IPS DF 6.9 (cell line): ENCODE results near the gene ADGRD1.
"Not testable (repeated sequence)": the region's sequence is repeated elsewhere in the genome, so short reads cannot be mapped to it uniquely, and the experiment has no call there.

ENCODE experiments used
- DNase-seq: peaks from one replicate; pipeline ENCODE4 v3.0.0-alpha.2; 2013; ENCODE audit warnings: low read depth, low spot score
- H3K27ac ChIP-seq: one replicate; pipeline ENCODE4 v1.5.1; 2013; ENCODE audit warnings: low read length, control low read depth
- H3K27me3 ChIP-seq: 2 replicates; pipeline ENCODE4 v1.6.1; 2013; ENCODE audit warnings: mild to moderate bottlenecking, low read length; ENCODE audit not compliant: control insufficient read depth, insufficient read depth
- H3K36me3 ChIP-seq: 2 replicates; pipeline ENCODE4 v1.6.1; 2013; ENCODE audit warnings: low read length; ENCODE audit not compliant: control insufficient read depth, insufficient read depth
- H3K4me1 ChIP-seq: 2 replicates; pipeline ENCODE4 v1.6.1; 2013; ENCODE audit warnings: low read length; ENCODE audit not compliant: control insufficient read depth, insufficient read depth
- H3K4me3 ChIP-seq: 2 replicates; pipeline ENCODE4 v1.5.1; 2013; ENCODE audit warnings: mild to moderate bottlenecking, low read length
- H3K9me3 ChIP-seq: 2 replicates; pipeline ENCODE4 v1.6.1; 2013; ENCODE audit warnings: low read length, inconsistent platforms; ENCODE audit not compliant: control insufficient read depth, insufficient read depth
- WGBS: extraction: QIAGEN DNeasy Blood & Tissue Kit; methylation state at CpG from one replicate; pipeline ENCODE4 v1.1.7; 2013; ENCODE audit warnings: mixed read lengths, missing lambda C conversion rate; ENCODE audit not compliant: insufficient read length, insufficient coverage; 5-methylcytosine and 5-hydroxymethylcytosine counted together

Gene ADGRD1

DNA sequence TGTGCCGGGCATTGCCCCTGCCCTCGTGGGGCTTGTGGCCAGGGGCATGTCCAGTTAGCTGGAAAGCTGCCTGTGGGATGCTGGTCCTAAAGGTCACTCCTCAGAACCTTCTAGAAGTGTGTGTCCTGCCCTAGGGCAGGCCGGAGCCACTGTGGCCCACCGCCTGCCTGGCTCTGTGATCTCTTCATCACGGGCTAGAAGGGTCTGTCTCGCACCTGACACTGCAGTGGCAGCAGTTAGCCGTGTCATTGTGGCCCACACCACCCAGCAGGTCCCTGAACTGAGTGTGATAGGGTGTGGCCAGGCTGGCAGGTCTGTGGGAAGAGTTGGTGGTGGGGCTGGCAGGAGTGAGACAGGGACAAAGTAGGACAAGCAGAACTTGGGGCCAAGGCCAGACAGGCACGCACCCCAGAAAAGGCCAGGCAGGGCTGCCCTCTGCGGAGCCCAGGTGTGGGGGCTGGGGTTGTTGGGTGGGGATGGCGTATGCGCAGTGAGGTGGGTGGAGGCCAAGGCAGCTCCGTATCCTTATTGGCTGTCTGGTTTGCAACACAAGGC is 41.2 kb downstream of the ADGRD1 start:
- no CpG with 5 or more reads among the region's 12 CpGs for WGBS

DNA sequence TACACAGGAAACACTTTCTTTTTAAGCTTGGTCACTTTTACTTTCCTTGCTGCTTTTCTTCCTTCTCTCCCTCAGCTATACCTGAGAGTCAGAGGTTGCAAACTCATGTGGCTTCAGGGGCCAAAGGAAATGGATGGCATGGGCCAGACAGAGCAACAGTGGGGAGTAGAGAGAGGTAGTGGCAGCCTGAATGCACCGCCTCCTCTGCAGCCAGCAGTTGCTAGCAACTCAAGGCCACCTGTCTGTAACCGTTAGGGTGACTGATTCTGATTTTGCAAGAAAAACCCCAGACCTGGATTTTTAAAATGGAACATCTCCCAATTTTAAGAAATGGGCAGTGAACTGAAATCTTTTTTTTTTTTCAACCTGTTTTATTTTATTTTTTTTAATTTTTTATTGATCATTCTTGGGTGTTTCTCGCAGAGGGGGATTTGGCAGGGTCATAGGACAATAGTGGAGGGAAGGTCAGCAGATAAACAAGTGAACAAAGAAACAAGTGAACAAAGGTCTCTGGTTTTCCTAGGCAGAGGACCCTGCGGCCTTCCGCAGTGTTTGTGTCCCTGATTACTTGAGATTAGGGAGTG is 41.8 kb downstream of the ADGRD1 start:
- not testable (repeated sequence) for H3K4me1 ChIP-seq, H3K27ac ChIP-seq, H3K4me3 ChIP-seq, H3K27me3 ChIP-seq, H3K36me3 ChIP-seq, DNase-seq, H3K9me3 ChIP-seq
- no CpG with 5 or more reads among the region's 5 CpGs for WGBS

More for the DNA sequence above, 41.2 kb downstream of the ADGRD1 start:
- no peaks in the 10 kb centered on the region for H3K27me3 ChIP-seq
- H3K36me3 ChIP-seq = no peaks in the 10 kb centered on the region
- H3K9me3 ChIP-seq = no peaks in the 10 kb centered on the region; the same call in 1 of the 2 replicates
- no peak for DNase-seq
- no peak overlapping the region for H3K4me3 ChIP-seq
- H3K4me1 ChIP-seq = no peaks in the 10 kb centered on the region
- no peak overlapping the region for H3K27ac ChIP-seq

DNA sequence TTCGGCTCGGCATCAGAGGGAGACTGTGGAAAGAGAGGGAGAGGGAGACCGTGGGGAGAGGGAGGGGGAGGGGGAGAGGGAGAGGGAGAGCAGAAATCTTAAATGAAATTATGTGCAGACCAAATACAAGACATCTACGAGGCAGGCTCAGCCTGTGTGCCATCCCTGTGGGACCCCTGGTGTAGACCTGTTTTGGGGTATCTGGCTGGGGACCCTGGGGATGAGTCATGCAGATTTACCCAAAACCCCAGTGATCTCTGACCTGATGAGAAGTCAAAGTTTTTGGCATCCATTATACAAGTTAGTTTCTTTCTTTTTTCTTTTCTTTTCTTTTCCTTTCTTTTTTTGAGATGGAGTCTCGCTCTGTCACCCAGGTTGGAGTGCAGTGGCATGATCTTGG is 44.4 kb downstream of the ADGRD1 start:
- H3K27ac ChIP-seq = no peak overlapping the region
- no peak for DNase-seq
- H3K36me3 ChIP-seq = no peaks in the 10 kb centered on the region
- no peaks in the 10 kb centered on the region; the same call in 1 of the 2 replicates for H3K9me3 ChIP-seq
- no peaks in the 10 kb centered on the region for H3K4me1 ChIP-seq
- no peaks in the 10 kb centered on the region for H3K27me3 ChIP-seq
- H3K4me3 ChIP-seq = no peak overlapping the region
- whole genome bisulfite sequencing = no CpG with 5 or more reads among the region's 5 CpGs

GRCh38 chr12:131000000-131000486 is 46.3 kb downstream of the ADGRD1 start:
- H3K4me1 ChIP-seq = no peaks in the 10 kb centered on the region; the same call in 1 of the 2 replicates
- no peaks in the 10 kb centered on the region; the same call in 1 of the 2 replicates for H3K9me3 ChIP-seq
- no CpG with 5 or more reads among the region's 16 CpGs for WGBS
- H3K27me3 ChIP-seq = no peaks in the 10 kb centered on the region
- H3K27ac ChIP-seq = no peak overlapping the region
- H3K4me3 ChIP-seq = no peak overlapping the region
- no peak for DNase-seq
- no peaks in the 10 kb centered on the region for H3K36me3 ChIP-seq

DNA sequence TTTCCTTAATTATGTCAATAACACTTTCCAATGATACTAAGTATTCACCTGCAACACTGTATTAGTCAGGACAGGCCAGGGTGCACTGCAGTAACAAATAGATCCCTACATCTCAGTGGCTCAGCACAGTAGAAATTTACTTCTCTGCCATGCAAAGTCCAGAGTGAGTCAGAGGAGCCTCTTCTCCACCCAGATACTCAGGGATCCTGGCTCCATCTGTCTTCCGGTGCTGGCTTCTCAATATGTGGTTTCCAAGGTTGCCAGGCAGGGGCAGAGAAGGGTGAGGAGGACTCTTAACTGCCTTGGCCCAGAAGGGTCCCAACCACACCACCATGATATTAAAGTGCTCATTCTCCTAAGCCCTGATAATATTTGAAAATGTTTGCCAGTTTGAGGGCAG is 47.8 kb downstream of the ADGRD1 start:
- Histone ChIP-seq H3K4me1 (no peaks in the 10 kb centered on the region; the same call in 1 of the 2 replicates), H3K9me3 (no peaks in the 10 kb centered on the region), H3K27ac (no peak overlapping the region), H3K36me3 (no peaks in the 10 kb centered on the region; the same call in 1 of the 2 replicates), H3K27me3 (no peaks in the 10 kb centered on the region), H3K4me3 (no peak overlapping the region)
- DNase-seq = no peak
- WGBS = no CpG with 5 or more reads among the region's 1 CpG

GRCh38 chr12:131002216-131002631 is 48.5 kb downstream of the ADGRD1 start:
- Histone ChIP-seq H3K36me3 (no peaks in the 10 kb centered on the region; the same call in 1 of the 2 replicates), H3K9me3 (no peaks in the 10 kb centered on the region), H3K4me1 (no peaks in the 10 kb centered on the region; the same call in 1 of the 2 replicates), H3K4me3 (no peak overlapping the region), H3K27me3 (no peaks in the 10 kb centered on the region), H3K27ac (no peak overlapping the region)
- WGBS = no CpG with 5 or more reads among the region's 2 CpGs
- DNase-seq = no peak

GRCh38 chr12:131003036-131003715 is 49.5 kb downstream of the ADGRD1 start:
- Histone ChIP-seq H3K9me3 (no peaks in the 10 kb centered on the region), H3K27ac (no peak overlapping the region), H3K36me3 (no peaks in the 10 kb centered on the region; the same call in 1 of the 2 replicates), H3K4me1 (no peaks in the 10 kb centered on the region; the same call in 1 of the 2 replicates), H3K27me3 (no peaks in the 10 kb centered on the region), H3K4me3 (no peak overlapping the region; the same call in 1 of the 2 replicates)
- WGBS = no CpG with 5 or more reads among the region's 18 CpGs
- no peak for DNase-seq

DNA sequence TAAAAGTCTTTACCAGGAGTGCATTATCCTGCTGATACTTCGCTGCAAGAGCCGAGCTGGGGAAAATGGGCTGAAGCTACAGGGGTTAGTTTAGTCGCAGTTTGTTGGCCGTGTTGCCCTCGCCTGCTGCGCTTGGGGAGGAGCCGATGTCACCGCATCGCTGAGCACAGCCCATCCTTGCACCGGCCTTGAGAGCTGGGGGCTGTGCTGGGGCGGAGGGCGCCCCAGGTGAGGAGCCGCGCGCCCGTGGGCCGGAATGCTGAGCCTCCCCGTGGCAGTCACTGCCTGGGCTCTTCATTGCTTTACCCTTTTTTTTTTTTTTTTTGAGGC is 50.0 kb downstream of the ADGRD1 start:
- H3K4me1 ChIP-seq = no peaks in the 10 kb centered on the region; the same call in 1 of the 2 replicates
- no peak for DNase-seq
- WGBS = no CpG with 5 or more reads among the region's 18 CpGs
- no peaks in the 10 kb centered on the region for H3K9me3 ChIP-seq
- H3K27me3 ChIP-seq = no peaks in the 10 kb centered on the region
- H3K4me3 ChIP-seq = no peak overlapping the region
- H3K36me3 ChIP-seq = no peaks in the 10 kb centered on the region; the same call in 1 of the 2 replicates
- H3K27ac ChIP-seq = no peak overlapping the region

DNA sequence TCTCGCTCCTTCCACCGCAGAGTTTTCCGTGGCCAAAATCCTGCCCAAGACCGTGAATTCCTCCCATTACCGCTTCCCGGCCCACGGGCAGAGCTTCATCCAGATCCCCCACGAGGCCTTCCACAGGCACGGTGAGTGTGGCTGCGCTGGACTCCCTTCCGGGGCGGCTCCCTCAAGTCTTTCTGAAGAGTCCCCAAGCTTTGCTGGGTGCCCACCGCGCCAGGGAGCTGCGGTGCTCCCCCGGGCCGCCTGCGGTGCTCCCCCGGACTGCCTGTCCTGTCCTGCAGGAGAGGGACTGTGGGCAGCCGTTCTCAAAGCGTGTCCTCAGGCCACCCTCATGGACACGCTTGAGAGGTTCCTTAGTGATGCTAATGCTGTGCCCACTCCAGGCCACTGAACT is 50.5 kb downstream of the ADGRD1 start:
- Histone ChIP-seq H3K27ac (no peak overlapping the region), H3K9me3 (no peaks in the 10 kb centered on the region), H3K4me3 (no peak overlapping the region), H3K36me3 (no peaks in the 10 kb centered on the region; the same call in 1 of the 2 replicates), H3K27me3 (no peaks in the 10 kb centered on the region), H3K4me1 (no peaks in the 10 kb centered on the region; the same call in 1 of the 2 replicates)
- WGBS = no CpG with 5 or more reads among the region's 22 CpGs
- DNase-seq = no peak

GRCh38 chr12:131005161-131006035 is 51.7 kb downstream of the ADGRD1 start:
- no peak for DNase-seq
- H3K4me1 ChIP-seq = no peaks in the 10 kb centered on the region; the same call in 1 of the 2 replicates
- WGBS = no CpG with 5 or more reads among the region's 18 CpGs

More at GRCh38 chr12:131005161-131006035, 51.7 kb downstream of the ADGRD1 start:
- Histone ChIP-seq H3K36me3 (no peaks in the 10 kb centered on the region; the same call in 1 of the 2 replicates), H3K9me3 (no peaks in the 10 kb centered on the region), H3K4me3 (no peak overlapping the region), H3K27ac (no peak overlapping the region), H3K27me3 (no peaks in the 10 kb centered on the region)
